Small intestine (tissue), 7 donors: ENCODE measurements around the gene ZYG11B. TPM values are rescaled to one million over a fixed set of nuclear protein-coding genes. Genes with fewer than 3 reads are reported as not detected.
"Not testable (repeated sequence)": the region's sequence is repeated elsewhere in the genome, so short reads cannot be mapped to it uniquely, and the experiment has no call there.

Experiments used
- DNase-seq, 2 donors: peaks; one replicate each; pipeline versions ENCODE4 v3.0.0 to v3.0.0-alpha.2; 2013
- FAIRE-seq: peaks from 2 replicates; lab custom pipeline; 2012; peaks lifted over from hg19 to GRCh38; lab: Jason Lieb, UNC
- H3K27ac ChIP-seq, 3 donors: one replicate each; pipeline ENCODE4 v1.5.1; 2013; ENCODE audit warnings: low read length in 2 of 3, mild to moderate bottlenecking in 2 of 3, control low read depth in 1 of 3, inconsistent platforms in 1 of 3, low read depth in 1 of 3, moderate library complexity in 1 of 3
- H3K27me3 ChIP-seq, 3 donors: one replicate each; pipeline ENCODE4 v1.6.1; 2013; ENCODE audit warnings: low read length in 3 of 3, inconsistent platforms in 1 of 3; ENCODE audit not compliant: control insufficient read depth in 3 of 3, insufficient read depth in 3 of 3
- H3K36me3 ChIP-seq, 3 donors: one replicate each; pipeline ENCODE4 v1.6.1; 2013; ENCODE audit warnings: low read length in 3 of 3, inconsistent platforms in 1 of 3, low read depth in 1 of 3, mild to moderate bottlenecking in 1 of 3, moderate library complexity in 1 of 3; ENCODE audit not compliant: control insufficient read depth in 3 of 3, insufficient read depth in 2 of 3
- H3K4me1 ChIP-seq, 3 donors: one replicate each; pipeline ENCODE4 v1.6.1; 2013; ENCODE audit warnings: low read length in 2 of 3, inconsistent platforms in 1 of 3, low read depth in 1 of 3, mild to moderate bottlenecking in 1 of 3, moderate library complexity in 1 of 3; ENCODE audit not compliant: control insufficient read depth in 3 of 3, insufficient read depth in 2 of 3
- H3K4me3 ChIP-seq, 3 donors: one replicate each; pipeline ENCODE4 v1.5.1; 2013; ENCODE audit warnings: low read length in 3 of 3, control low read depth in 1 of 3, inconsistent platforms in 1 of 3, low read depth in 1 of 3, mild to moderate bottlenecking in 1 of 3, moderate library complexity in 1 of 3
- H3K9me3 ChIP-seq, 2 donors: one replicate each; pipeline ENCODE4 v1.6.1; 2013; ENCODE audit warnings: low read depth in 1 of 2, low read length in 1 of 2; ENCODE audit not compliant: control insufficient read depth in 2 of 2, insufficient read depth in 1 of 2
- WGBS, 3 donors: extraction: QIAGEN DNeasy Blood & Tissue Kit; methylation state at CpG; one replicate each; pipeline ENCODE4 v1.1.7; 2013; 5-methylcytosine and 5-hydroxymethylcytosine counted together
- polyA plus RNA-seq, 4 donors: library from polyadenylated mRNA; stranded (reverse) in 3 of 4; unstranded in 1 of 4; fragments of 200-250 nt in 3 of 4; fragments of 120-200 nt in 1 of 4; gene quantifications; one replicate each; pipeline versions ENCODE4 v1.2.1 to v1.2.3, GENCODE V29; 2013
- donor health status: healthy with polysubstance abuse.
- donor health status: control.
- donor health status: control.
- donor health status: Bipolar disorder and iron deficiency.
- donor health status: healthy.

Gene ZYG11B
- polyA plus RNA-seq, 4 donors, result 3.6 to 11.6 (median 5.6) TPM

DNA sequence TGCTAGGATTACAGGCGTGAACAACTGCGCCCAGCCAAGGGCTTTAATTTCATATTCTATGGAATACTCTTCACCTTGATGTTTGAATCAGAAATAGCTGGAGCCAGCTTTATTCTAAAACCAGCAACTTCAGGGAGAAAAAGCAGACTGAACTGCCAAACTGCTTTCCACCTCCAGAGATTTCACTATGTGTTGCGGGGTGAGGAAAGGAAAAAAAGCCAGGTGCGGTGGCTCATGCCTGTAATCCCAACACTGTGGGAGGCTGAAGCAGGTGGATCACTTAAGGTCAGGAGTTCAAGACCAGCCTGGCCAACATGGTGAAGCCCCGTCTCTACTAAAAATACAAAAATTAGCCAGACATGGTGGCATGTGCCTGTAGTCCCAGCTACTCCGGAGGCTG lies 11.0 kb upstream of the ZYG11B start:
- not testable (repeated sequence) for H3K4me3 ChIP-seq, DNase-seq, H3K9me3 ChIP-seq, H3K27me3 ChIP-seq, H3K27ac ChIP-seq, FAIRE-seq, H3K4me1 ChIP-seq, H3K36me3 ChIP-seq
- 89 to 93% (median 92%) methylated on average over 6 of the region's 6 CpGs for WGBS, 3 donors

DNA sequence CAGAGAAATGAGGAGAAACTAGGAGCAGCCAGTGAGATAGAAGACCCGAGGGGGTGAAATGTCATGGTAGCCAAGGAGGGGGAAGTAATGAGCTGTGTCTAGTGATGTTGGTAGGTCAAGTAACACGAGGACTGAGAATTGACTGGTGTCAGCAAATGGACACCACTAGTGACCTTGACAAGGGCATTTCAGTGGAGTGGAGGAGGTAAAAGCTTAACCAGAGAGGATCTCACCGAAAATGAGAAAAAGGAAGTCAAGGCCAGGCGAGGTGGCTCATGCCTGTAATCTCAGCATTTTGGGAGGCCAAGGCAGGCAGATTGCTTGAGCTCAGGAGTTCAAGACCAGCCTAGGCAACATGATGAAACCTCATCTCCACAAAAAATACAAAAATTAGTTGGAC lies 3.0 kb upstream of the ZYG11B start:
- FAIRE-seq (no peak), DNase-seq (no peak)
- H3K9me3 ChIP-seq, result no peaks in the 10 kb centered on the region
- no peaks in the 10 kb centered on the region for H3K27me3 ChIP-seq
- H3K4me1 ChIP-seq, result peaks cover 0 to 2% (median 2%) of the 10 kb centered on the region in 3 donors
- H3K4me3 ChIP-seq, result no peak overlapping the region
- no peaks in the 10 kb centered on the region for H3K36me3 ChIP-seq
- no peak overlapping the region for H3K27ac ChIP-seq
- 84 to 89% (median 85%) methylated on average over 4 of the region's 4 CpGs for WGBS, 3 donors

DNA sequence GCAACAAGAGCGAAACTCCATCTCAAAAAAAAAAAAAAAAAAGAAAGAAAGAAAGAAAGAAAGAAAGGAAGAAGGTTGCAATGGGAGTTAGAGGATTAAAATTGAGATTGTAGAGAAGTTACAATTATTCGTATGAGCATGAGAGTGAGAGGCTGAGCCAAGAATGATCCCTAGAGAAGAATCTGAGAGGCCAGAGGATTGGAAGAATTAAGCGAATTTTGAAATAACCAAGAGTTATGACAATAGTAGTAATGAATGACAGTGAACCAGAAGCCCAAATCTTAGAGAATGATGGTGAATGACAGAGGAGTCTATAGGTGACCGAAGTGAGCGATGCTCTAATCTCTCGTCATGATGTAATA lies 369 bp upstream of the ZYG11B start:
- FAIRE-seq, result no peak
- no peak overlapping the region for H3K27ac ChIP-seq
- 3 to 7% (median 5%) methylated on average over 5 to 6 of the region's 6 CpGs for WGBS, 3 donors

GRCh38 chr1:52727114-52727586 lies 897 bp downstream of the ZYG11B start:
- WGBS, 3 donors, result 1 to 6% (median 3%) methylated on average over 14 of the region's 14 CpGs
- no peak for FAIRE-seq

More for the DNA sequence above, 369 bp upstream of the ZYG11B start:
- Histone ChIP-seq H3K9me3 (no peaks in the 10 kb centered on the region), H3K4me3 (peak overlapping the region in 2 of 3 donors; percentile 94 to 96), H3K27me3 (no peaks in the 10 kb centered on the region), H3K4me1 (peaks cover 0 to 2% (median 2%) of the 10 kb centered on the region in 3 donors), H3K36me3 (peaks cover 0 to 6% (median 0%) of the 10 kb centered on the region in 3 donors)
- DNase-seq, result no peak

DNA sequence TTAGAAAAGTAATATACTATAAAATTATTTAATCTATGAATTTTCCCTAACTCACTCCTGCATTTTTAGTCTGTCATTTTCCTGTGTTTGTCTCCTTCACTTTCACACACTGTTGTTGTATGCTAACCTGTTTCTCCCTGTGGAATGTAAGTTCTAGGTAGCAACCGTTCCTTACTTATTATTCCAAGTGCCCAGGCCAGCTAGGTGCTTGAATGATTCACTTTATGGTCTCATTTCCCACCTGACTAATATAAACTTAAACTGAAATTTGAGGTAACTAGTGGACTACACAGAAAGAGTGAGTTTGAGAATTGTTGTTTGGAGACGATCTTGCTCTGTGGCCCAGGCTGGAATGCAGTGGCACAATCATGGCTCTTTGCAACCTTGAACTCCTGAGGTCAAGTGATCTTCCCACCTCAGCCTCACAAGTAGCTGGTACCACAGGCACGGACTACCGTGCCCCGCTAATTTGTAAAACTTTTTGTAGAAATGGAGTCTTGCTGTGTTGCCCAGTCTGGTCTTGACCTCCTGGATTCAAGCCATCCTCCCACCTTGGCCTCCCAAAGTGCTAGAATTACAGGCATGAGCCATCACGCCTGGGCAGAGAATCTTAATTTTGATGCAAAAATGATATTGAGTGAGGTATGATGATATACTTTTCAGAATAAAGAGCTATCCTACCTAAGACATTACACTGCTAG lies 1.9 kb downstream of the ZYG11B start:
- FAIRE-seq, result no peak
- H3K27ac ChIP-seq, result no peak overlapping the region

More at GRCh38 chr1:52727114-52727586, 897 bp downstream of the ZYG11B start:
- DNase-seq, result peak; percentile 26 to 43
- Histone ChIP-seq H3K27me3 (no peaks in the 10 kb centered on the region), H3K4me3 (peak overlapping the region; percentile 83 to 96 (median 94)), H3K27ac (peak overlapping the region in 2 of 3 donors; percentile 50 to 92), H3K9me3 (no peaks in the 10 kb centered on the region), H3K4me1 (peaks cover 0 to 2% (median 2%) of the 10 kb centered on the region in 3 donors), H3K36me3 (peaks cover 0 to 9% (median 0%) of the 10 kb centered on the region in 3 donors)

DNA sequence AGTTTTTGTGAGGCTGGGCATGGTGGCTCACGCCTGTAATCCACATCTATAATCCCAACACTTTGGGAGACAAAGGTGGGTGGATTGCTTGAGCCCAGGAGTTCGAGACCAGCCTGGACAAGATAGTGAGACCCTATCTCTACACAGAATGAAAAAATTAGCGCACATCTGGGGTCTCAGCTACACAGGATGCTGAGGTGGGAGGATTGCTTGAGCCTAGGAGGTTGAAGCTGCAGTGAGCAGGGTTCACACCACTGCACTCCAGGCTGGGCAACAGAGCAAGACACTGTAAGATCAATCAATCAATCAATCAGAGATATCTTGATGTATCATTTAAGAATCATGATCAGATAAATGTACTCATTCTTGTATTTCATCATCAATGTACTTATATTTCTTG lies 7.1 kb downstream of the ZYG11B start:
- H3K36me3 ChIP-seq, result peaks cover 0 to 16% (median 0%) of the 10 kb centered on the region in 3 donors
- H3K27me3 ChIP-seq, result no peaks in the 10 kb centered on the region
- 95 to 98% (median 95%) methylated on average over 3 of the region's 3 CpGs for WGBS, 3 donors
- FAIRE-seq (no peak), DNase-seq (no peak)
- no peak overlapping the region for H3K27ac ChIP-seq
- no peaks in the 10 kb centered on the region for H3K4me1 ChIP-seq
- no peaks in the 10 kb centered on the region for H3K9me3 ChIP-seq
- H3K4me3 ChIP-seq, result no peak overlapping the region

More for the DNA sequence above, 1.9 kb downstream of the ZYG11B start:
- no peaks in the 10 kb centered on the region for H3K9me3 ChIP-seq
- peaks cover 0 to 2% (median 2%) of the 10 kb centered on the region in 3 donors for H3K4me1 ChIP-seq
- peak overlapping the region in 1 of 3 donors; percentile 8 for H3K4me3 ChIP-seq
- H3K27me3 ChIP-seq, result no peaks in the 10 kb centered on the region
- H3K36me3 ChIP-seq, result peaks cover 0 to 13% (median 0%) of the 10 kb centered on the region in 3 donors
- WGBS, 3 donors, result 83 to 88% (median 84%) methylated on average over 6 of the region's 6 CpGs
- DNase-seq, result no peak

- 92 to 96% (median 95%) methylated on average over 9 of the region's 9 CpGs for WGBS, 3 donors
- not testable (repeated sequence) for FAIRE-seq
These were observed 9.1 kb downstream of the ZYG11B start for GRCh38 chr1:52735371-52735770.

GRCh38 chr1:52738148-52738547 lies 11.9 kb downstream of the ZYG11B start:
- Histone ChIP-seq H3K27me3 (no peaks in the 10 kb centered on the region), H3K27ac (no peak overlapping the region), H3K4me1 (no peaks in the 10 kb centered on the region), H3K36me3 (peaks cover 0 to 15% (median 0%) of the 10 kb centered on the region in 3 donors), H3K9me3 (peaks cover 0 to 3% of the 10 kb centered on the region in 2 donors), H3K4me3 (no peak overlapping the region)
- no peak for DNase-seq
- no peak for FAIRE-seq
- 51 to 82% (median 69%) methylated on average over 5 of the region's 5 CpGs for WGBS, 3 donors

More at GRCh38 chr1:52735371-52735770, 9.1 kb downstream of the ZYG11B start:
- peaks cover 0 to 18% (median 0%) of the 10 kb centered on the region in 3 donors for H3K36me3 ChIP-seq
- not testable (repeated sequence) for H3K4me3 ChIP-seq, H3K27me3 ChIP-seq, DNase-seq, H3K9me3 ChIP-seq, H3K4me1 ChIP-seq, H3K27ac ChIP-seq
